ENCODE results near the gene ARHGEF12. TPM values are rescaled to one million over a fixed set of nuclear protein-coding genes. Genes with fewer than 3 reads are reported as not detected.

ARHGEF12 gene
- total and polyA plus RNA-seq, 2 experiments from 2014 or later: 9.0 to 38.9 TPM

- TF ChIP-seq, protein P1, sequence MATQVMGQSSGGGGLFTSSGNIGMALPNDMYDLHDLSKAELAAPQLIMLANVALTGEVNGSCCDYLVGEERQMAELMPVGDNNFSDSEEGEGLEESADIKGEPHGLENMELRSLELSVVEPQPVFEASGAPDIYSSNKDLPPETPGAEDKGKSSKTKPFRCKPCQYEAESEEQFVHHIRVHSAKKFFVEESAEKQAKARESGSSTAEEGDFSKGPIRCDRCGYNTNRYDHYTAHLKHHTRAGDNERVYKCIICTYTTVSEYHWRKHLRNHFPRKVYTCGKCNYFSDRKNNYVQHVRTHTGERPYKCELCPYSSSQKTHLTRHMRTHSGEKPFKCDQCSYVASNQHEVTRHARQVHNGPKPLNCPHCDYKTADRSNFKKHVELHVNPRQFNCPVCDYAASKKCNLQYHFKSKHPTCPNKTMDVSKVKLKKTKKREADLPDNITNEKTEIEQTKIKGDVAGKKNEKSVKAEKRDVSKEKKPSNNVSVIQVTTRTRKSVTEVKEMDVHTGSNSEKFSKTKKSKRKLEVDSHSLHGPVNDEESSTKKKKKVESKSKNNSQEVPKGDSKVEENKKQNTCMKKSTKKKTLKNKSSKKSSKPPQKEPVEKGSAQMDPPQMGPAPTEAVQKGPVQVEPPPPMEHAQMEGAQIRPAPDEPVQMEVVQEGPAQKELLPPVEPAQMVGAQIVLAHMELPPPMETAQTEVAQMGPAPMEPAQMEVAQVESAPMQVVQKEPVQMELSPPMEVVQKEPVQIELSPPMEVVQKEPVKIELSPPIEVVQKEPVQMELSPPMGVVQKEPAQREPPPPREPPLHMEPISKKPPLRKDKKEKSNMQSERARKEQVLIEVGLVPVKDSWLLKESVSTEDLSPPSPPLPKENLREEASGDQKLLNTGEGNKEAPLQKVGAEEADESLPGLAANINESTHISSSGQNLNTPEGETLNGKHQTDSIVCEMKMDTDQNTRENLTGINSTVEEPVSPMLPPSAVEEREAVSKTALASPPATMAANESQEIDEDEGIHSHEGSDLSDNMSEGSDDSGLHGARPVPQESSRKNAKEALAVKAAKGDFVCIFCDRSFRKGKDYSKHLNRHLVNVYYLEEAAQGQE (IDR thresholded peaks at IDR 0.05; ENCODE audit: unreplicated experiment): no peak
- TF ChIP-seq ZNF114 (CRISPR knock-in tag; IDR thresholded peaks at IDR 0.05): no peak
- TF ChIP-seq ZNF462 (CRISPR knock-in tag; IDR thresholded peaks at IDR 0.05): no peak
- TF ChIP-seq STAT1 (IDR thresholded peaks at IDR 0.05; ENCODE audit: unreplicated experiment): no peak
- TF ChIP-seq EZH2 (IDR thresholded peaks at IDR 0.05; ENCODE audit: low read depth, unreplicated experiment): no peak
- TF ChIP-seq NANOG (IDR thresholded peaks at IDR 0.05; ENCODE audit: borderline replicate concordance): no peak
These were observed 55.1 kb downstream of the ARHGEF12 start (continued) for GRCh38 chr11:120391292-120391691.

DNA sequence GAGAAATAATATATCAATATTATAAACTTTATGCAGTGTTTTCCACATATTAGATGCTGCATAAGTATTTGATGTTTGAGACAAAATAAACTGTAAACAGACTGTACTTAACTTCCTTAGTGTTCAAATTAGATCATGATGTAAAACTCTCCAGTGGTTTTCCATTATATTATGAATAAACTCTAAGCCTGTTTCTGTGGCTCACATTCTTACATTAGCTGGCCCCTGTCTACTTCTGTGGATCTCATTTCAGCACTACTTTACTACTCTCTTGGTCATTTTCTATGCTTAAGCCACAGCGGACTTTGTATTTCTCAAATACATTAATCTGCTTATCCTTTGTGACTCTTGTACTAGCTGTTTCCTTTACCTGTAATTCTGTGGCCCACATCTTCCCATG, 55.6 kb downstream of the ARHGEF12 start:
- Histone ChIP-seq H3K4me1 (ENCODE audit: insufficient read depth) (no peaks in the 10 kb centered on the region), H3F3A (replicated peaks; ENCODE audit: low read depth) (no peaks in the 10 kb centered on the region), H3K27me3 (ENCODE audit: insufficient read depth) (no peaks in the 10 kb centered on the region), H3K79me2 (replicated peaks; ENCODE audit: insufficient read depth) (peaks cover 75% of the 10 kb centered on the region), H3K4me2 (no peak overlapping the region), H2AFZ (no peak overlapping the region), H3K4me3 (no peak overlapping the region), H4K20me1 (replicated peaks; ENCODE audit: insufficient read depth) (no peaks in the 10 kb centered on the region), H3K27ac (ENCODE audit: low read depth) (no peak overlapping the region), H3K9me2 (ENCODE audit: insufficient read depth) (no peaks in the 10 kb centered on the region), H3K36me3 (ENCODE audit: insufficient read depth) (no peaks in the 10 kb centered on the region)
- DNase-seq (ENCODE audit: low spot score): no peak
- Mint-ChIP-seq H3K27ac (peak overlapping the region; percentile 19), H3K36me3 (ENCODE audit: low read depth) (peaks cover 16% of the 10 kb centered on the region; the same call in 2 of the 3 replicates), H3K9me3 (peaks cover 14% of the 10 kb centered on the region; the same call in 2 of the 3 replicates), H3K4me1 (peaks cover 9% of the 10 kb centered on the region), H3K4me3 (no peak overlapping the region), H3K27me3 (ENCODE audit: insufficient read depth, low read depth, poor library complexity) (no peaks in the 10 kb centered on the region)
- no peak for ATAC-seq
- TF ChIP-seq EZH2 (IDR thresholded peaks at IDR 0.05; ENCODE audit: low read depth, unreplicated experiment): no peak
- TF ChIP-seq CREB1 (CRISPR knock-in tag; IDR thresholded peaks at IDR 0.05; ENCODE audit: low read depth): no peak
- no peak for TF ChIP-seq EZH2phosphoT487 (IDR thresholded peaks at IDR 0.05; ENCODE audit: unreplicated experiment)
